ENCODE data around the gene KRT8.
"Not testable (repeated sequence)": the region's sequence is repeated elsewhere in the genome, so short reads cannot be mapped to it uniquely, and the experiment has no call there.

Gene KRT8

GRCh38 chr12:52861511-52861910, 43.4 kb downstream of the KRT8 start:
- H3K9ac ChIP-seq (ENCODE audit: insufficient read length, low read depth) = no peak overlapping the region
- no peaks in the 10 kb centered on the region for H3K27me3 ChIP-seq (ENCODE audit: insufficient read depth, insufficient read length)
- no peaks in the 10 kb centered on the region for H3K9me3 ChIP-seq (ENCODE audit: insufficient read depth, low read length)
- no peak for DNase-seq (ENCODE audit: low read depth, low spot score)
- TF ChIP-seq YY1 (IDR thresholded peaks at IDR 0.05; ENCODE audit: insufficient read depth, insufficient read length) = no peak
- no peaks in the 10 kb centered on the region for H3K36me3 ChIP-seq (ENCODE audit: insufficient read depth, insufficient read length, low read length)
- H3K4me3 ChIP-seq (ENCODE audit: insufficient read length, low read depth) = no peak overlapping the region
- peaks cover 4% of the 10 kb centered on the region for H3K4me1 ChIP-seq (ENCODE audit: insufficient read depth, insufficient read length)

GRCh38 chr12:52860102-52860823, 44.6 kb downstream of the KRT8 start:
- H3K9me3 ChIP-seq (ENCODE audit: insufficient read depth, low read length) = no peaks in the 10 kb centered on the region
- no peak overlapping the region for H3K9ac ChIP-seq (ENCODE audit: insufficient read length, low read depth)
- DNase-seq (ENCODE audit: low read depth, low spot score) = no peak
- H3K4me1 ChIP-seq (ENCODE audit: insufficient read depth, insufficient read length) = peaks cover 4% of the 10 kb centered on the region
- no peaks in the 10 kb centered on the region for H3K36me3 ChIP-seq (ENCODE audit: insufficient read depth, insufficient read length, low read length)
- no peak for TF ChIP-seq YY1 (IDR thresholded peaks at IDR 0.05; ENCODE audit: insufficient read depth, insufficient read length)
- no peak for TF ChIP-seq SUZ12 (IDR thresholded peaks at IDR 0.05; ENCODE audit: extremely low read depth, insufficient read depth, insufficient read length)
- TF ChIP-seq ZNF274 (IDR thresholded peaks at IDR 0.05; ENCODE audit: low read depth, low read length) = no peak
- H3K4me3 ChIP-seq (ENCODE audit: insufficient read length, low read depth) = no peak overlapping the region
- no peaks in the 10 kb centered on the region for H3K27me3 ChIP-seq (ENCODE audit: insufficient read depth, insufficient read length)

- H3K9ac ChIP-seq (ENCODE audit: insufficient read length, low read depth) = no peak overlapping the region
- no peak for TF ChIP-seq SUZ12 (IDR thresholded peaks at IDR 0.05; ENCODE audit: extremely low read depth, insufficient read depth, insufficient read length)
- TF ChIP-seq ZNF274 (IDR thresholded peaks at IDR 0.05; ENCODE audit: low read depth, low read length) = no peak
- no peak for TF ChIP-seq YY1 (IDR thresholded peaks at IDR 0.05; ENCODE audit: insufficient read depth, insufficient read length)
Measured at GRCh38 chr12:52857500-52857899, 47.4 kb downstream of the KRT8 start.

GRCh38 chr12:52856787-52857186, 48.1 kb downstream of the KRT8 start:
- DNase-seq (ENCODE audit: low read depth, low spot score) = no peak
- Histone ChIP-seq H3K4me1 (ENCODE audit: insufficient read depth, insufficient read length) (peaks cover 4% of the 10 kb centered on the region), H3K9me3 (ENCODE audit: insufficient read depth, low read length) (no peaks in the 10 kb centered on the region), H3K36me3 (ENCODE audit: insufficient read depth, insufficient read length, low read length) (no peaks in the 10 kb centered on the region), H3K27me3 (ENCODE audit: insufficient read depth, insufficient read length) (no peaks in the 10 kb centered on the region), H3K4me3 (ENCODE audit: insufficient read length, low read depth) (no peak overlapping the region), H3K9ac (ENCODE audit: insufficient read length, low read depth) (no peak overlapping the region)
- TF ChIP-seq YY1 (IDR thresholded peaks at IDR 0.05; ENCODE audit: insufficient read depth, insufficient read length) (no peak), SUZ12 (IDR thresholded peaks at IDR 0.05; ENCODE audit: extremely low read depth, insufficient read depth, insufficient read length) (no peak), ZNF274 (IDR thresholded peaks at IDR 0.05; ENCODE audit: low read depth, low read length) (no peak)

More at GRCh38 chr12:52857500-52857899, 47.4 kb downstream of the KRT8 start:
- H3K4me3 ChIP-seq (ENCODE audit: insufficient read length, low read depth) = no peak overlapping the region
- no peaks in the 10 kb centered on the region for H3K9me3 ChIP-seq (ENCODE audit: insufficient read depth, low read length)
- no peaks in the 10 kb centered on the region for H3K36me3 ChIP-seq (ENCODE audit: insufficient read depth, insufficient read length, low read length)
- no peak for DNase-seq (ENCODE audit: low read depth, low spot score)
- no peaks in the 10 kb centered on the region for H3K27me3 ChIP-seq (ENCODE audit: insufficient read depth, insufficient read length)
- H3K4me1 ChIP-seq (ENCODE audit: insufficient read depth, insufficient read length) = peaks cover 4% of the 10 kb centered on the region

- H3K4me1 ChIP-seq (ENCODE audit: insufficient read depth, insufficient read length); H3K4me3 ChIP-seq (ENCODE audit: insufficient read length, low read depth); DNase-seq (ENCODE audit: low read depth, low spot score); H3K9ac ChIP-seq (ENCODE audit: insufficient read length, low read depth); H3K9me3 ChIP-seq (ENCODE audit: insufficient read depth, low read length); H3K36me3 ChIP-seq (ENCODE audit: insufficient read depth, insufficient read length, low read length); H3K27me3 ChIP-seq (ENCODE audit: insufficient read depth, insufficient read length): not testable (repeated sequence)
Measured at GRCh38 chr12:52856077-52856476, 48.8 kb downstream of the KRT8 start.

GRCh38 chr12:52851787-52852186, 53.1 kb downstream of the KRT8 start:
- DNase-seq (ENCODE audit: low read depth, low spot score) = no peak
- Histone ChIP-seq H3K27me3 (ENCODE audit: insufficient read depth, insufficient read length) (no peaks in the 10 kb centered on the region), H3K9me3 (ENCODE audit: insufficient read depth, low read length) (no peaks in the 10 kb centered on the region), H3K36me3 (ENCODE audit: insufficient read depth, insufficient read length, low read length) (no peaks in the 10 kb centered on the region), H3K4me3 (ENCODE audit: insufficient read length, low read depth) (no peak overlapping the region), H3K4me1 (ENCODE audit: insufficient read depth, insufficient read length) (no peaks in the 10 kb centered on the region), H3K9ac (ENCODE audit: insufficient read length, low read depth) (no peak overlapping the region)
- no peak for TF ChIP-seq YY1 (IDR thresholded peaks at IDR 0.05; ENCODE audit: insufficient read depth, insufficient read length)
- TF ChIP-seq ZNF274 (IDR thresholded peaks at IDR 0.05; ENCODE audit: low read depth, low read length) = no peak
- no peak for TF ChIP-seq SUZ12 (IDR thresholded peaks at IDR 0.05; ENCODE audit: extremely low read depth, insufficient read depth, insufficient read length)

GRCh38 chr12:52850681-52851080, 54.2 kb downstream of the KRT8 start:
- no peak overlapping the region for H3K9ac ChIP-seq (ENCODE audit: insufficient read length, low read depth)
- TF ChIP-seq SUZ12 (IDR thresholded peaks at IDR 0.05; ENCODE audit: extremely low read depth, insufficient read depth, insufficient read length) (no peak), YY1 (IDR thresholded peaks at IDR 0.05; ENCODE audit: insufficient read depth, insufficient read length) (no peak), ZNF274 (IDR thresholded peaks at IDR 0.05; ENCODE audit: low read depth, low read length) (no peak)
- no peak overlapping the region for H3K4me3 ChIP-seq (ENCODE audit: insufficient read length, low read depth)
- H3K36me3 ChIP-seq (ENCODE audit: insufficient read depth, insufficient read length, low read length) = no peaks in the 10 kb centered on the region
- H3K4me1 ChIP-seq (ENCODE audit: insufficient read depth, insufficient read length) = no peaks in the 10 kb centered on the region
- DNase-seq (ENCODE audit: low read depth, low spot score) = no peak
- H3K9me3 ChIP-seq (ENCODE audit: insufficient read depth, low read length) = no peaks in the 10 kb centered on the region
- H3K27me3 ChIP-seq (ENCODE audit: insufficient read depth, insufficient read length) = no peaks in the 10 kb centered on the region
